Liver (tissue), 9 donors: ENCODE measurements around the gene SCRG1. TPM values are rescaled to one million over a fixed set of nuclear protein-coding genes. Genes with fewer than 3 reads are reported as not detected.

Experiments
- DNase-seq: peaks from one replicate; pipeline ENCODE4 v3.0.0-alpha.2; 2017; ENCODE audit warnings: low spot score
- H3K27ac ChIP-seq, 2 donors: one replicate each; pipeline ENCODE4 v1.7.0; 2013; ENCODE audit warnings: inconsistent platforms in 2 of 2, low read length in 2 of 2, control low read depth in 1 of 2, low read depth in 1 of 2, mild to moderate bottlenecking in 1 of 2
- H3K27me3 ChIP-seq, 4 donors: one replicate each; pipeline versions ENCODE4 v1.6.1 to v1.7.0; 2013; ENCODE audit warnings: low read length in 3 of 4, inconsistent platforms in 1 of 4, mild to moderate bottlenecking in 1 of 4, moderate library complexity in 1 of 4; ENCODE audit not compliant: control insufficient read depth in 4 of 4, insufficient read depth in 4 of 4
- H3K36me3 ChIP-seq, 4 donors: one replicate each; pipeline versions ENCODE4 v1.6.1 to v1.7.0; 2013; ENCODE audit warnings: low read length in 3 of 4, mild to moderate bottlenecking in 3 of 4, low read depth in 1 of 4, moderate library complexity in 1 of 4; ENCODE audit not compliant: control insufficient read depth in 4 of 4, insufficient read depth in 3 of 4
- H3K4me1 ChIP-seq, 4 donors: one replicate each; pipeline versions ENCODE4 v1.6.1 to v1.7.0; 2013; ENCODE audit warnings: low read length in 3 of 4, mild to moderate bottlenecking in 3 of 4, moderate library complexity in 1 of 4; ENCODE audit not compliant: control insufficient read depth in 4 of 4, insufficient read depth in 4 of 4
- H3K4me3 ChIP-seq, 3 donors: one replicate each; pipeline versions ENCODE4 v1.6.1 to v1.7.0; 2013; ENCODE audit warnings: low read length in 3 of 3, control low read depth in 1 of 3, low read depth in 1 of 3, mild to moderate bottlenecking in 1 of 3
- H3K9ac ChIP-seq, 2 donors: one replicate each; pipeline ENCODE4 v1.7.0; 2013; ENCODE audit warnings: low read length in 2 of 2, mild to moderate bottlenecking in 2 of 2, moderate library complexity in 2 of 2, control low read depth in 1 of 2, low read depth in 1 of 2
- H3K9me3 ChIP-seq, 4 donors: one replicate each; pipeline versions ENCODE4 v1.6.1 to v1.7.0; 2013; ENCODE audit warnings: low read length in 3 of 4; ENCODE audit not compliant: control insufficient read depth in 4 of 4
- EGR1 ChIP-seq, 2 donors: IDR thresholded peaks; 2 replicates each; pipeline ENCODE4 v1.6.1; 2016 to 2018; ENCODE audit warnings: antibody characterized with exemption in 2 of 2, low read depth in 2 of 2
- FOXA1 ChIP-seq: IDR thresholded peaks from 2 replicates; pipeline ENCODE4 v1.6.1; 2016; ENCODE audit warnings: antibody characterized with exemption
- FOXA2 ChIP-seq: IDR thresholded peaks from 2 replicates; pipeline ENCODE4 v1.6.1; 2016; ENCODE audit warnings: antibody characterized with exemption
- GABPA ChIP-seq, 2 donors: IDR thresholded peaks in 1 of 2; conservative IDR thresholded peaks in 1 of 2; 2 replicates each; pipeline ENCODE4 v1.6.1; 2016; ENCODE audit warnings: antibody characterized with exemption in 2 of 2, mild to moderate bottlenecking in 1 of 2, moderate library complexity in 1 of 2
- HNF4A ChIP-seq, 2 donors: conservative IDR thresholded peaks; 2 replicates each; pipeline ENCODE4 v1.6.1; 2016; ENCODE audit warnings: antibody characterized with exemption in 2 of 2, mild to moderate bottlenecking in 2 of 2
- HNF4G ChIP-seq: IDR thresholded peaks from 2 replicates; pipeline ENCODE4 v1.6.1; 2016; ENCODE audit warnings: antibody characterized with exemption
- NR2F2 ChIP-seq: IDR thresholded peaks from 2 replicates; pipeline ENCODE4 v1.6.1; 2016; ENCODE audit warnings: antibody characterized with exemption
- SP1 ChIP-seq: IDR thresholded peaks from 2 replicates; pipeline ENCODE4 v1.6.1; 2018; ENCODE audit warnings: antibody characterized with exemption, mild to moderate bottlenecking
- TAF1 ChIP-seq: conservative IDR thresholded peaks from 2 replicates; pipeline ENCODE4 v1.6.1; 2016; ENCODE audit warnings: antibody characterized with exemption, mild to moderate bottlenecking
- YY1 ChIP-seq: IDR thresholded peaks from 2 replicates; pipeline ENCODE4 v1.6.1; 2016; ENCODE audit warnings: antibody characterized with exemption, mild to moderate bottlenecking
- WGBS: extraction: QIAGEN DNeasy Blood & Tissue Kit; methylation state at CpG from one replicate; pipeline ENCODE4 v1.1.7; 2013; 5-methylcytosine and 5-hydroxymethylcytosine counted together
- polyA plus RNA-seq, 2 donors: library from polyadenylated mRNA; stranded (reverse) in 1 of 2; unstranded in 1 of 2; fragments of 200-250 nt in 1 of 2; fragments of >200 nt in 1 of 2; fragmentation: Nextera tagmentation in 1 of 2; extraction: Ambion mirVana in 1 of 2; gene quantifications; one replicate each; pipeline versions ENCODE4 v1.2.1 to v1.2.3, GENCODE V29; 2013 to 2015
- total RNA-seq, 2 donors: library from RNA; depleted of rRNA; stranded (reverse); fragments of >200 nt; gene quantifications; one replicate each; pipeline ENCODE4 v1.2.3, GENCODE V29; 2014
- TF ChIP-seq, protein P1 (sequence below): IDR thresholded peaks from 2 replicates; pipeline ENCODE4 v1.6.1; 2016; ENCODE audit warnings: antibody characterized with exemption, mild to moderate bottlenecking
- TF ChIP-seq, protein P2 (sequence below): fragments of 150-350 bp; IDR thresholded peaks from 2 replicates; pipeline ENCODE4 v1.5.1; 2017; ENCODE audit warnings: improper control_type of control experiment, low read depth, low read length; ENCODE audit not compliant: missing input control
- TF ChIP-seq, protein P3 (sequence below): IDR thresholded peaks from 2 replicates; pipeline ENCODE4 v1.6.1; 2016; ENCODE audit warnings: antibody characterized with exemption
- TF ChIP-seq, protein P4 (sequence below): IDR thresholded peaks from 2 replicates; pipeline ENCODE4 v1.6.1; 2016; ENCODE audit warnings: antibody characterized with exemption
- donor health status: healthy.
- donor health status: healthy.
- donor health status: healthy.
- donor health status: healthy.
- donor health status: healthy.

The SCRG1 gene
- total and polyA plus RNA-seq, 4 donors: under 0.01 to 0.46 (median 0.01) TPM; not detected in 1

DNA sequence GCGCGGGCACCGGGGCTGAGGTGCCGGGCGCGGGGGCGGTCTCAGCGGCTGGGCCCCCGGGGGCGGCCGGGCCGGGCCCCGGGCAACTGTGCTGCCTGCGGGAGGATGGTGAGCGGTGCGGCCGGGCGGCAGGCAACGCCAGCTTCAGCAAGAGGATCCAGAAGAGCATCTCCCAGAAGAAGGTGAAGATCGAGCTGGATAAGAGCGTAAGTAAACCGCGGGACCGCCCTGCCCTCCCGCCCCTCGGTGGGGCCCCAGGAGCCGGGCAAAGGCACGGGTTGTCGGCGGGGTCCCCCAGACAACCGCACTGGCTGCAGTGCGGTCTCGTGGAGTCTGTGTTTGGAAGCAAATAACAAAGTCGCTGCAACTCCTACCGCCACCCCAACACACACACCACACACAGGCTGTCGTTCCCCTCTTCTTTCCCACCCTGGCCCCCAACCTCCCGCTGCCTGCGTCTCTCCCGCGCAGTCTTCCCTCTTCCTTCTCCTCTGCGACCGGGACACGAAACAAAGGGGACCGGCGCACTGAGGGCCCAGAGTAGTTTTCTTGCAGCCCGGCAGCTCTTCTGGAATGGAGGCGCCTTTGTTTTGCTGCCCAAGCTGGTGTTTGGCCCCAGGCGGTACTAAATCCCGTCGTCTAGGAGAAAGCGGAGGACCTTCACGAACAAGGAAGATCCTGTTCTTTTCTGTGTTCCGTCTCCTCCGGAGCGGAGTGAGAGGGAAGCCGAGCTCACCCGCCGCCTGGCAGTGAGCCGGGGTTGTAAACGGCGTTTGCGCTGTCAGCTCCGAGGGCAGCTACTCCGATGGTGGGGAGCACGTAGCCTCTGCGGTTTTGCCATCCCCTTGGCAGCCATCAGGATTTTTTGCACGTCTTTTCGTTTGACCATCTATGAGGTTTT lies 27.4 kb downstream of the SCRG1 start:
- TF ChIP-seq GABPA (IDR thresholded peaks at IDR 0.05 in 1 of 2, conservative IDR thresholded peaks at IDR 0.05 in 1 of 2) (no peak), FOXA2 (no peak), NR2F2 (no peak), HNF4A (conservative IDR thresholded peaks at IDR 0.05) (no peak), FOXA1 (no peak), YY1 (peak; percentile 80)
- TF ChIP-seq, protein P1, sequence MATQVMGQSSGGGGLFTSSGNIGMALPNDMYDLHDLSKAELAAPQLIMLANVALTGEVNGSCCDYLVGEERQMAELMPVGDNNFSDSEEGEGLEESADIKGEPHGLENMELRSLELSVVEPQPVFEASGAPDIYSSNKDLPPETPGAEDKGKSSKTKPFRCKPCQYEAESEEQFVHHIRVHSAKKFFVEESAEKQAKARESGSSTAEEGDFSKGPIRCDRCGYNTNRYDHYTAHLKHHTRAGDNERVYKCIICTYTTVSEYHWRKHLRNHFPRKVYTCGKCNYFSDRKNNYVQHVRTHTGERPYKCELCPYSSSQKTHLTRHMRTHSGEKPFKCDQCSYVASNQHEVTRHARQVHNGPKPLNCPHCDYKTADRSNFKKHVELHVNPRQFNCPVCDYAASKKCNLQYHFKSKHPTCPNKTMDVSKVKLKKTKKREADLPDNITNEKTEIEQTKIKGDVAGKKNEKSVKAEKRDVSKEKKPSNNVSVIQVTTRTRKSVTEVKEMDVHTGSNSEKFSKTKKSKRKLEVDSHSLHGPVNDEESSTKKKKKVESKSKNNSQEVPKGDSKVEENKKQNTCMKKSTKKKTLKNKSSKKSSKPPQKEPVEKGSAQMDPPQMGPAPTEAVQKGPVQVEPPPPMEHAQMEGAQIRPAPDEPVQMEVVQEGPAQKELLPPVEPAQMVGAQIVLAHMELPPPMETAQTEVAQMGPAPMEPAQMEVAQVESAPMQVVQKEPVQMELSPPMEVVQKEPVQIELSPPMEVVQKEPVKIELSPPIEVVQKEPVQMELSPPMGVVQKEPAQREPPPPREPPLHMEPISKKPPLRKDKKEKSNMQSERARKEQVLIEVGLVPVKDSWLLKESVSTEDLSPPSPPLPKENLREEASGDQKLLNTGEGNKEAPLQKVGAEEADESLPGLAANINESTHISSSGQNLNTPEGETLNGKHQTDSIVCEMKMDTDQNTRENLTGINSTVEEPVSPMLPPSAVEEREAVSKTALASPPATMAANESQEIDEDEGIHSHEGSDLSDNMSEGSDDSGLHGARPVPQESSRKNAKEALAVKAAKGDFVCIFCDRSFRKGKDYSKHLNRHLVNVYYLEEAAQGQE: peak; percentile 72
- TF ChIP-seq, protein P2, sequence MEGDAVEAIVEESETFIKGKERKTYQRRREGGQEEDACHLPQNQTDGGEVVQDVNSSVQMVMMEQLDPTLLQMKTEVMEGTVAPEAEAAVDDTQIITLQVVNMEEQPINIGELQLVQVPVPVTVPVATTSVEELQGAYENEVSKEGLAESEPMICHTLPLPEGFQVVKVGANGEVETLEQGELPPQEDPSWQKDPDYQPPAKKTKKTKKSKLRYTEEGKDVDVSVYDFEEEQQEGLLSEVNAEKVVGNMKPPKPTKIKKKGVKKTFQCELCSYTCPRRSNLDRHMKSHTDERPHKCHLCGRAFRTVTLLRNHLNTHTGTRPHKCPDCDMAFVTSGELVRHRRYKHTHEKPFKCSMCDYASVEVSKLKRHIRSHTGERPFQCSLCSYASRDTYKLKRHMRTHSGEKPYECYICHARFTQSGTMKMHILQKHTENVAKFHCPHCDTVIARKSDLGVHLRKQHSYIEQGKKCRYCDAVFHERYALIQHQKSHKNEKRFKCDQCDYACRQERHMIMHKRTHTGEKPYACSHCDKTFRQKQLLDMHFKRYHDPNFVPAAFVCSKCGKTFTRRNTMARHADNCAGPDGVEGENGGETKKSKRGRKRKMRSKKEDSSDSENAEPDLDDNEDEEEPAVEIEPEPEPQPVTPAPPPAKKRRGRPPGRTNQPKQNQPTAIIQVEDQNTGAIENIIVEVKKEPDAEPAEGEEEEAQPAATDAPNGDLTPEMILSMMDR: no peak
- TF ChIP-seq, protein P3, sequence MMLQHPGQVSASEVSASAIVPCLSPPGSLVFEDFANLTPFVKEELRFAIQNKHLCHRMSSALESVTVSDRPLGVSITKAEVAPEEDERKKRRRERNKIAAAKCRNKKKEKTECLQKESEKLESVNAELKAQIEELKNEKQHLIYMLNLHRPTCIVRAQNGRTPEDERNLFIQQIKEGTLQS: no peak
- no peaks in the 10 kb centered on the region for H3K9me3 ChIP-seq
- peak overlapping the region; percentile 84 to 99 (median 89) for H3K4me3 ChIP-seq
- H3K27ac ChIP-seq: peak overlapping the region; percentile 86 to 97
- under 1% methylated on average over 68 of the region's 68 CpGs for whole genome bisulfite sequencing
- H3K27me3 ChIP-seq: no peaks in the 10 kb centered on the region
- DNase-seq: peak; percentile 71
- H3K36me3 ChIP-seq: no peaks in the 10 kb centered on the region
- peak overlapping the region; percentile 75 to 92 for H3K9ac ChIP-seq
- peaks cover 0 to 7% (median 3%) of the 10 kb centered on the region in 4 donors for H3K4me1 ChIP-seq

DNA sequence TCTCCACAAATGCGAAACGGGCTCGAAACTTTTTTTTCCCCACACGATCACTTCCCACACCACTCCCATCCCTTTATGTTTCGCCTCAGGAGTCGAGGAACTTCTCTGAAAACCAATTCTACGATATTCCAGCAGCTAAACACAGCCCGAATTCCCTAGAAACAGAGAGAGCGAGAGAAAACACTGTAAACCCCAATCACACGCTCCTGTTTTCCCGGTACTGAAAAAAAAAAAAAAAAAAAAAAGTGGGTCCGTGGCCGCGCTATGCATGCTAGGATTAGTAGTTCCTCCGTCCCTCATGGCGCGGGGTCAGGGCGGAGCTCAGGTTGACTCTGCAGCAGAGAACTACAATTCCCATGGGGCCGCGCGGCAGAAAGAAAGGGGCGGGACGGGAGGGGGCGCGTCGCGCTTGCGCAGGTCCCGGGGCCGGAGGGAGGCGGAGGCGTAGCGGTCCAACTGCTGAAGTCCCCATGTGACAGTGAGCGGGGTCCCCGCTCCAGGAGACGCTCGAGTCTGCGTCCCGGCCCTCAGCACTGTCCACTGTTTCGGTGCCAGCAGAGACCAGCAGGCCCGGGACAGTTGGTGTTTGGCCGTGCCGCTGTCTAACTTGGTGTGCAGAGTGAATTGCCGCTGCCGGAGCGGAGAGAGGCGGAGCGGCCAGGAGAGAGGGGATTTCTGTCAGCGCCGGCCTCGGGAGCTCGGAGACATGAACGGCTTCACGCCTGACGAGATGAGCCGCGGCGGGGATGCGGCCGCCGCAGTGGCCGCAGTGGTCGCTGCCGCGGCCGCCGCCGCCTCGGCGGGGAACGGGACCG lies 28.2 kb downstream of the SCRG1 start, which contains the start of gene SAP30:
Gene SAP30 (plus strand): TSS at position 478 of the 815 bp plus-strand sequence. CDS start 229 bp downstream, at position 707.
- WGBS: under 1% methylated on average over 72 of the region's 72 CpGs
- no peaks in the 10 kb centered on the region for H3K27me3 ChIP-seq
- peaks cover 0 to 7% (median 3%) of the 10 kb centered on the region in 4 donors for H3K4me1 ChIP-seq
- peak within 1 kb of the TSS; percentile 84 to 99 (median 89) for H3K4me3 ChIP-seq
- peak within 1 kb of the TSS; percentile 83 to 92 for H3K9ac ChIP-seq
- H3K27ac ChIP-seq: peak within 1 kb of the TSS; percentile 91 to 100
- no peaks in the 10 kb centered on the region for H3K36me3 ChIP-seq
- H3K9me3 ChIP-seq: no peaks in the 10 kb centered on the region
- DNase-seq: peak; percentile 99
- peak; percentile 23 for TF ChIP-seq FOXA1
- TF ChIP-seq, protein P2: no peak
- TF ChIP-seq, protein P3: no peak
- peak; percentile 69 for TF ChIP-seq SP1
- TF ChIP-seq FOXA2: no peak
- TF ChIP-seq HNF4G: no peak
- TF ChIP-seq, protein P4, sequence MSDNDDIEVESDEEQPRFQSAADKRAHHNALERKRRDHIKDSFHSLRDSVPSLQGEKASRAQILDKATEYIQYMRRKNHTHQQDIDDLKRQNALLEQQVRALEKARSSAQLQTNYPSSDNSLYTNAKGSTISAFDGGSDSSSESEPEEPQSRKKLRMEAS: peak; percentile 78
- peak; percentile 58 to 60 for TF ChIP-seq EGR1 (IDR thresholded peaks at IDR 0.05; ENCODE audit: low read depth in 2 of 2)
- peak; percentile 49 for TF ChIP-seq TAF1
- TF ChIP-seq, protein P1: peak; percentile 99
- peak in 1 of 2 donors; percentile 41 for TF ChIP-seq GABPA (IDR thresholded peaks at IDR 0.05 in 1 of 2, conservative IDR thresholded peaks at IDR 0.05 in 1 of 2)
